ENCODE data around the gene DOCK9. TPM values are rescaled to one million over a fixed set of nuclear protein-coding genes. Genes with fewer than 3 reads are reported as not detected.

DOCK9 gene
- total and polyA plus RNA-seq, 2 donors (not counting 3 experiments of a cell fraction or from before 2014, with no cell fraction given): 147 to 323 TPM

DNA sequence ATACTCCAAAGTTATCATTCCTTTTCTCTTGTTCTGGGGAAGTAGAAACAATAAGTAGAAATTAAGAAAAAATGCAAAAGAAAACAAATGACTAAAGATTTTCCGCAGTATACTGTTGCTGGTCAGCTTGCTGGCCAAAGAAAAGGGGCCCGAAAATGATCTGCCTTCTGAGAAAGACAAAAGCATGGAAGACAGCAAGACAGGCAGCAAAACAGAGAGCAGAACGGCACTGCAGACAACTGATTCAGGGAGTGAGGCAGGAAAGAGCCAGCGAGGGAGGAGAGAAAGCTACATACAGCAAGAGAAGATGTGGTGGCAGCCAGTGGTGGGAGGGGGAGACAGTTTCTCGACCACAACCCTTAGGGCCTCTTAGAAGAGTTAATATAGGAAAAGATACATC is 5.3 kb upstream of the DOCK9 start:
- BruUV-seq (replicated peaks): no TSS peak
- no peaks in the 10 kb centered on the region for H3K9me3 ChIP-seq (replicated peaks; ENCODE audit: control insufficient read depth, insufficient read depth, low read length)
- peak overlapping the region; percentile 19 for H3K9ac ChIP-seq (replicated peaks; ENCODE audit: extremely low read depth, insufficient read depth, low read length)
- TF ChIP-seq GATA2 (IDR thresholded peaks at IDR 0.05; ENCODE audit: insufficient read depth, insufficient read length, low read depth, low read length): no peak
- TF ChIP-seq, protein P1, sequence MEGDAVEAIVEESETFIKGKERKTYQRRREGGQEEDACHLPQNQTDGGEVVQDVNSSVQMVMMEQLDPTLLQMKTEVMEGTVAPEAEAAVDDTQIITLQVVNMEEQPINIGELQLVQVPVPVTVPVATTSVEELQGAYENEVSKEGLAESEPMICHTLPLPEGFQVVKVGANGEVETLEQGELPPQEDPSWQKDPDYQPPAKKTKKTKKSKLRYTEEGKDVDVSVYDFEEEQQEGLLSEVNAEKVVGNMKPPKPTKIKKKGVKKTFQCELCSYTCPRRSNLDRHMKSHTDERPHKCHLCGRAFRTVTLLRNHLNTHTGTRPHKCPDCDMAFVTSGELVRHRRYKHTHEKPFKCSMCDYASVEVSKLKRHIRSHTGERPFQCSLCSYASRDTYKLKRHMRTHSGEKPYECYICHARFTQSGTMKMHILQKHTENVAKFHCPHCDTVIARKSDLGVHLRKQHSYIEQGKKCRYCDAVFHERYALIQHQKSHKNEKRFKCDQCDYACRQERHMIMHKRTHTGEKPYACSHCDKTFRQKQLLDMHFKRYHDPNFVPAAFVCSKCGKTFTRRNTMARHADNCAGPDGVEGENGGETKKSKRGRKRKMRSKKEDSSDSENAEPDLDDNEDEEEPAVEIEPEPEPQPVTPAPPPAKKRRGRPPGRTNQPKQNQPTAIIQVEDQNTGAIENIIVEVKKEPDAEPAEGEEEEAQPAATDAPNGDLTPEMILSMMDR (IDR thresholded peaks at IDR 0.05; ENCODE audit: extremely low read depth in 1 of 2, insufficient read depth in 1 of 2, low read depth in 1 of 2, low read length in 2 of 2): no peak
- TF ChIP-seq EZH2 (IDR thresholded peaks at IDR 0.05; ENCODE audit: borderline replicate concordance, low read depth, low read length, severe bottlenecking): no peak
- no peak for TF ChIP-seq MYC (IDR thresholded peaks at IDR 0.05; ENCODE audit: low read depth, low read length)
- TF ChIP-seq JUN (IDR thresholded peaks at IDR 0.05; ENCODE audit: borderline replicate concordance, insufficient read depth, insufficient read length, low read depth): no peak
- TF ChIP-seq, protein P2, sequence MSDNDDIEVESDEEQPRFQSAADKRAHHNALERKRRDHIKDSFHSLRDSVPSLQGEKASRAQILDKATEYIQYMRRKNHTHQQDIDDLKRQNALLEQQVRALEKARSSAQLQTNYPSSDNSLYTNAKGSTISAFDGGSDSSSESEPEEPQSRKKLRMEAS (IDR thresholded peaks at IDR 0.05; ENCODE audit: insufficient read depth, insufficient read length): no peak
- no peak for TF ChIP-seq FOS (IDR thresholded peaks at IDR 0.05; ENCODE audit: borderline replicate concordance, insufficient read depth, low read length)
- no peak for TF ChIP-seq POLR2A (IDR thresholded peaks at IDR 0.05; ENCODE audit: low read depth, low read length)
- no peak for TF ChIP-seq POLR2AphosphoS5 (IDR thresholded peaks at IDR 0.05; ENCODE audit: insufficient read depth, low read depth, low read length)
- dilution Hi-C loops (cut with MboI; ENCODE audit: extremely low pct_ligation_motif_present, low sequenced_read_pairs): no loop called here
- peak overlapping the region; percentile 58 for H2AFZ ChIP-seq (ENCODE audit: low read depth, low read length)
- H3K9me1 ChIP-seq (replicated peaks; ENCODE audit: control insufficient read depth, extremely low read depth, insufficient read depth, low read length): no peaks in the 10 kb centered on the region
- H3K27me3 ChIP-seq (ENCODE audit: control insufficient read depth in 2 of 2, insufficient read depth in 2 of 2, low read length in 2 of 2): no peaks in the 10 kb centered on the region
- DNase-seq (ENCODE audit: low read depth, low spot score) (peak; percentile 79), FAIRE-seq (no peak)
- POLR2A ChIA-PET: no interaction called here
- H3K4me3 ChIP-seq (replicated peaks in 1 of 3; ENCODE audit: insufficient read depth in 1 of 3, low read depth in 1 of 3, low read length in 3 of 3): peak overlapping the region in 1 of 3 experiments; percentile 26
- no peaks in the 10 kb centered on the region for H3K36me3 ChIP-seq (ENCODE audit: control insufficient read depth in 2 of 2, extremely low read depth in 1 of 2, insufficient read depth in 2 of 2, low read length in 2 of 2)
- peaks cover 4% of the 10 kb centered on the region for H3K79me2 ChIP-seq (ENCODE audit: control insufficient read depth, insufficient read depth, low read length)
- H3K4me2 ChIP-seq (ENCODE audit: insufficient read depth, low read length): peak overlapping the region; percentile 36
- H4K20me1 ChIP-seq (replicated peaks; ENCODE audit: control insufficient read depth, extremely low read depth, insufficient read depth, low read length): no peaks in the 10 kb centered on the region
- CTCF ChIA-PET: interaction anchor here (1.0 to 1.7 kb wide), 4 partner anchors 22 to 143 kb away, joined by 3 to 5 read pairs (median 3); no protein-coding TSS in a partner anchor
- peak overlapping the region; percentile 58 for H3K27ac ChIP-seq (ENCODE audit: insufficient read depth, low read depth, low read length)
- peaks cover 38% of the 10 kb centered on the region for H3K4me1 ChIP-seq (ENCODE audit: control insufficient read depth, extremely low read depth, insufficient read depth, low read length)
- intact Hi-C loops (cut with micrococcal nuclease): no loop called here

Measured in endothelial cell of umbilical vein (primary cell).